H9 (cell line): ENCODE data around the gene HIVEP1. TPM values are rescaled to one million over a fixed set of nuclear protein-coding genes. Genes with fewer than 3 reads are reported as not detected.

Source experiments
- DNase-seq: peaks from one replicate; pipeline ENCODE4 v3.0.0-alpha.2; 2017
- H2AFZ ChIP-seq: one replicate; pipeline ENCODE4 v1.6.1; 2013; ENCODE audit warnings: mild to moderate bottlenecking, low read length, control low read depth, moderate library complexity
- H2AK5ac ChIP-seq: 2 replicates; pipeline ENCODE4 v1.6.1; 2013; ENCODE audit warnings: low read length, control low read depth, mixed read lengths; ENCODE audit not compliant: insufficient read length
- H2BK120ac ChIP-seq: one replicate; pipeline ENCODE4 v1.6.1; 2013; ENCODE audit warnings: low read depth, mild to moderate bottlenecking, low read length, control low read depth, inconsistent platforms; ENCODE audit not compliant: poor library complexity, severe bottlenecking
- H2BK12ac ChIP-seq: 2 replicates; pipeline ENCODE4 v1.6.1; 2013; ENCODE audit warnings: low read length, control low read depth, mixed read lengths, low read depth; ENCODE audit not compliant: insufficient read length
- H2BK15ac ChIP-seq: 2 replicates; pipeline ENCODE4 v1.6.1; 2013; ENCODE audit warnings: low read depth, low read length, control low read depth
- H2BK20ac ChIP-seq: one replicate; pipeline ENCODE4 v1.6.1; 2013; ENCODE audit warnings: low read depth, mild to moderate bottlenecking, low read length, control low read depth, inconsistent platforms; ENCODE audit not compliant: poor library complexity, severe bottlenecking
- H2BK5ac ChIP-seq: 2 replicates; pipeline ENCODE4 v1.6.1; 2013; ENCODE audit warnings: low read length, control low read depth, mixed read lengths; ENCODE audit not compliant: insufficient read length
- H3K14ac ChIP-seq: 2 replicates; pipeline ENCODE4 v1.6.1; 2013; ENCODE audit warnings: low read length, control low read depth; ENCODE audit not compliant: insufficient read depth
- H3K18ac ChIP-seq: 2 replicates; pipeline ENCODE4 v1.6.1; 2013; ENCODE audit warnings: low read depth, mild to moderate bottlenecking, mixed read lengths, low read length, control low read depth; ENCODE audit not compliant: insufficient read length
- H3K23ac ChIP-seq: 2 replicates; pipeline ENCODE4 v1.6.1; 2013; ENCODE audit warnings: low read length, control low read depth, mixed read lengths, low read depth; ENCODE audit not compliant: insufficient read length
- H3K23me2 ChIP-seq: 2 replicates; pipeline ENCODE4 v1.6.1; 2013; ENCODE audit warnings: low read depth, mild to moderate bottlenecking, mixed read lengths, low read length, control low read depth; ENCODE audit not compliant: insufficient read length, poor library complexity, severe bottlenecking
- H3K27ac ChIP-seq: 2 replicates; pipeline ENCODE4 v1.5.1; 2013; ENCODE audit warnings: low read length, control low read depth, mixed read lengths, low read depth; ENCODE audit not compliant: insufficient read length
- H3K27me3 ChIP-seq: 2 replicates; pipeline ENCODE4 v1.6.1; 2013; ENCODE audit warnings: low read length, control low read depth, inconsistent platforms; ENCODE audit not compliant: insufficient read depth
- H3K4ac ChIP-seq: 2 replicates; pipeline ENCODE4 v1.6.1; 2013; ENCODE audit warnings: low read depth, mild to moderate bottlenecking, control low read depth, inconsistent platforms, low read length, moderate library complexity
- H3K4me1 ChIP-seq: 2 replicates; pipeline ENCODE4 v1.6.1; 2013; ENCODE audit warnings: low read length, control low read depth, inconsistent platforms; ENCODE audit not compliant: insufficient read depth
- H3K4me2 ChIP-seq: 2 replicates; pipeline ENCODE4 v1.6.1; 2013; ENCODE audit warnings: low read length, control low read depth, mixed read lengths; ENCODE audit not compliant: insufficient read length, insufficient read depth
- H3K56ac ChIP-seq: 2 replicates; pipeline ENCODE4 v1.6.1; 2013; ENCODE audit warnings: low read depth, mild to moderate bottlenecking, mixed read lengths, low read length, control low read depth; ENCODE audit not compliant: insufficient read length
- H3K79me1 ChIP-seq: 2 replicates; pipeline ENCODE4 v1.6.1; 2013; ENCODE audit warnings: low read depth, mild to moderate bottlenecking, moderate library complexity, low read length, control low read depth, inconsistent platforms; ENCODE audit not compliant: insufficient read depth, poor library complexity, severe bottlenecking
- H3K79me2 ChIP-seq: 2 replicates; pipeline ENCODE4 v1.6.1; 2013; ENCODE audit warnings: low read length, control low read depth, inconsistent platforms; ENCODE audit not compliant: insufficient read depth
- H3K9ac ChIP-seq: 2 replicates; pipeline ENCODE4 v1.6.1; 2013; ENCODE audit warnings: low read length, control low read depth, mixed read lengths; ENCODE audit not compliant: insufficient read length; ENCODE audit errors: extremely low read depth
- H3K9me3 ChIP-seq: one replicate; pipeline ENCODE4 v1.6.1; 2013; ENCODE audit warnings: low read depth, low read length, inconsistent platforms; ENCODE audit not compliant: control insufficient read depth
- H3T11ph ChIP-seq: one replicate; pipeline ENCODE4 v1.6.1; 2013; ENCODE audit warnings: mild to moderate bottlenecking, low read length, control low read depth, inconsistent platforms
- H4K20me1 ChIP-seq: one replicate; pipeline ENCODE4 v1.6.1; 2013; ENCODE audit not compliant: control insufficient read depth, insufficient read length, insufficient read depth
- H4K5ac ChIP-seq: 2 replicates; pipeline ENCODE4 v1.6.1; 2013; ENCODE audit warnings: low read depth, mild to moderate bottlenecking, mixed read lengths, low read length, control low read depth; ENCODE audit not compliant: insufficient read length
- H4K8ac ChIP-seq: replicated peaks from 2 replicates; pipeline ENCODE4 v1.6.1; 2013; ENCODE audit warnings: low read length, control low read depth, mixed read lengths, low read depth; ENCODE audit not compliant: insufficient read length
- H4K91ac ChIP-seq: 2 replicates; pipeline ENCODE4 v1.6.1; 2013; ENCODE audit warnings: low read depth, mild to moderate bottlenecking, moderate library complexity, mixed read lengths, low read length, control low read depth; ENCODE audit not compliant: insufficient read length
- H3K27ac Mint-ChIP-seq, 3 experiments: 2 replicates in 2 of 3; 3 replicates in 1 of 3; pipeline ENCODE4 v1.8.0; 2020 to 2021; ENCODE audit warnings: mixed read lengths in 3 of 3, mild to moderate bottlenecking in 1 of 3, moderate library complexity in 1 of 3
- H3K27me3 Mint-ChIP-seq: 2 replicates; pipeline ENCODE4 v1.8.0; 2021; ENCODE audit warnings: low read depth, mild to moderate bottlenecking, moderate library complexity, mixed read lengths
- H3K36me3 Mint-ChIP-seq, 3 experiments: 2 replicates in 2 of 3; 3 replicates in 1 of 3; pipeline ENCODE4 v1.8.0; 2020 to 2021; ENCODE audit warnings: low read depth in 3 of 3, mixed read lengths in 3 of 3; ENCODE audit not compliant: insufficient read depth in 1 of 3
- H3K4me1 Mint-ChIP-seq, 2 experiments: 2 replicates each; pipeline ENCODE4 v1.8.0; 2020; ENCODE audit warnings: mixed read lengths in 2 of 2
- H3K4me3 Mint-ChIP-seq, 2 experiments: 2 replicates in 1 of 2; 3 replicates in 1 of 2; pipeline ENCODE4 v1.8.0; 2020 to 2021; ENCODE audit warnings: mild to moderate bottlenecking in 2 of 2, mixed read lengths in 2 of 2, moderate library complexity in 1 of 2
- H3K9me3 Mint-ChIP-seq, 2 experiments: 2 replicates in 1 of 2; 3 replicates in 1 of 2; pipeline ENCODE4 v1.8.0; 2020; ENCODE audit warnings: mild to moderate bottlenecking in 2 of 2, mixed read lengths in 2 of 2, moderate library complexity in 1 of 2
- CTCF ChIP-seq: fragments of 200-600 bp; sonication (generic); conservative IDR thresholded peaks from 3 replicates; pipeline ENCODE4 v1.8.0; 2021; ENCODE audit warnings: antibody characterized with exemption, mild to moderate bottlenecking
- total RNA-seq: library from RNA; stranded (reverse); gene quantifications from 2 replicates; pipeline ENCODE4 v1.2.1, GENCODE V29; 2021

Gene HIVEP1
- total RNA-seq, 1 experiment from 2014 or later = 44.2 TPM

- Histone ChIP-seq H3K27ac (no peak overlapping the region), H4K20me1 (no peaks in the 10 kb centered on the region), H4K5ac (no peak overlapping the region), H3K23me2 (no peaks in the 10 kb centered on the region), H2AK5ac (no peak overlapping the region), H3K56ac (no peak overlapping the region), H3T11ph (no peak overlapping the region), H3K4ac (no peak overlapping the region), H3K79me1 (no peaks in the 10 kb centered on the region), H3K27me3 (no peaks in the 10 kb centered on the region), H3K9me3 (no peaks in the 10 kb centered on the region), H2BK5ac (no peak overlapping the region), H2BK15ac (no peak overlapping the region), H2AFZ (no peak overlapping the region), H3K9ac (no peak overlapping the region), H3K79me2 (no peaks in the 10 kb centered on the region), H2BK20ac (no peak overlapping the region), H3K4me1 (peaks cover 2% of the 10 kb centered on the region; the same call in 1 of the 2 replicates), H3K14ac (no peak overlapping the region), H4K91ac (no peak overlapping the region), H3K18ac (no peak overlapping the region), H2BK12ac (no peak overlapping the region), H3K23ac (no peak overlapping the region), H2BK120ac (no peak overlapping the region), H3K4me2 (no peak overlapping the region), H4K8ac (no peak overlapping the region)
- H3K27me3 Mint-ChIP-seq = no peaks in the 10 kb centered on the region
- H3K9me3 Mint-ChIP-seq = no peaks in the 10 kb centered on the region
- H3K36me3 Mint-ChIP-seq = no peaks in the 10 kb centered on the region
- no peak for DNase-seq
- no peaks in the 10 kb centered on the region for H3K4me1 Mint-ChIP-seq
- no peak overlapping the region for H3K4me3 Mint-ChIP-seq
- no peak overlapping the region for H3K27ac Mint-ChIP-seq
- no peak for TF ChIP-seq CTCF
Observed at GRCh38 chr6:12000174-12000573, 11.9 kb upstream of the HIVEP1 start.
